Activated T-cell treated with anti-CD3 and anti-CD28 coated beads for 24 hours (primary cell): ENCODE results near the gene CACNA1H.

Source experiments
- DNase-seq: peaks from one replicate; pipeline ENCODE4 v3.0.0-alpha.2; 2020; ENCODE audit warnings: low read depth

CACNA1H gene

GRCh38 chr16:1143761-1144450 is 9.0 kb upstream of the CACNA1H start:
- no peak for DNase-seq

GRCh38 chr16:1144476-1145382 is 8.2 kb upstream of the CACNA1H start:
- DNase-seq, result no peak

GRCh38 chr16:1145383-1146100 is 7.4 kb upstream of the CACNA1H start:
- DNase-seq, result no peak

- DNase-seq, result no peak
Observed at GRCh38 chr16:1146409-1146808, 6.5 kb upstream of the CACNA1H start.

GRCh38 chr16:1147027-1147426 is 5.9 kb upstream of the CACNA1H start:
- no peak for DNase-seq

- no peak for DNase-seq
Observed at GRCh38 chr16:1149101-1149636, 3.7 kb upstream of the CACNA1H start.

- no peak for DNase-seq
Observed at GRCh38 chr16:1150511-1150982, 2.4 kb upstream of the CACNA1H start.

GRCh38 chr16:1151424-1152122 is 1.3 kb upstream of the CACNA1H start:
- DNase-seq, result no peak

- no peak for DNase-seq
Observed at GRCh38 chr16:1152123-1152638, 725 bp upstream of the CACNA1H start.

- DNase-seq, result no peak
Observed at GRCh38 chr16:1153480-1154160, 714 bp downstream of the CACNA1H start.

GRCh38 chr16:1154291-1154886 is 1.5 kb downstream of the CACNA1H start:
- no peak for DNase-seq

GRCh38 chr16:1154887-1155331 is 2.0 kb downstream of the CACNA1H start:
- no peak for DNase-seq

GRCh38 chr16:1155353-1156054 is 2.6 kb downstream of the CACNA1H start:
- DNase-seq, result no peak

GRCh38 chr16:1156055-1156982 is 3.4 kb downstream of the CACNA1H start:
- DNase-seq, result no peak

- no peak for DNase-seq
Observed at GRCh38 chr16:1156983-1157638, 4.2 kb downstream of the CACNA1H start.

GRCh38 chr16:1157639-1158455 is 4.9 kb downstream of the CACNA1H start:
- no peak for DNase-seq
